HG03460 (cell line): ENCODE results near the gene RAB11FIP3.
A peak's percentile ranks its signal among the peaks of the same experiment; 100 is the strongest.

Experiments used
- ATAC-seq: cut with Tn5 transposase; IDR thresholded peaks from one replicate; pipeline ENCODE4 v1.9.1; 2021; ENCODE audit not compliant: unreplicated experiment

The RAB11FIP3 gene

GRCh38 chr16:389352-389751 is 36.1 kb upstream of the RAB11FIP3 start:
- no peak for ATAC-seq

- ATAC-seq, result no peak
Measured at GRCh38 chr16:391885-392335, 33.5 kb upstream of the RAB11FIP3 start.

- ATAC-seq, result no peak
Measured at GRCh38 chr16:392450-393030, 32.9 kb upstream of the RAB11FIP3 start.

GRCh38 chr16:396199-396598 is 29.2 kb upstream of the RAB11FIP3 start:
- ATAC-seq, result no peak

GRCh38 chr16:396605-397004 is 28.8 kb upstream of the RAB11FIP3 start:
- no peak for ATAC-seq

GRCh38 chr16:397135-397661 is 28.3 kb upstream of the RAB11FIP3 start, which contains the start of gene NME4:
Gene NME4, plus strand, starts transcription at chr16:397199. Its CDS starts 24 bp downstream, at chr16:397223.
- no peak for ATAC-seq

- ATAC-seq, result no peak
Measured at GRCh38 chr16:397736-398332, 27.6 kb upstream of the RAB11FIP3 start.

- ATAC-seq, result no peak
Measured at GRCh38 chr16:398561-399339, 26.7 kb upstream of the RAB11FIP3 start.

- no peak for ATAC-seq
Measured at GRCh38 chr16:399340-400019, 26.0 kb upstream of the RAB11FIP3 start.

GRCh38 chr16:400061-400591 is 25.3 kb upstream of the RAB11FIP3 start:
- ATAC-seq, result no peak

GRCh38 chr16:401468-402348 is 23.7 kb upstream of the RAB11FIP3 start, which contains the start of gene DECR2:
Gene DECR2, plus strand, starts transcription at chr16:401885. Its CDS starts 79 bp downstream, at chr16:401964.
- ATAC-seq, result peak; percentile 51

GRCh38 chr16:404971-405486 is 20.4 kb upstream of the RAB11FIP3 start:
- no peak for ATAC-seq

- ATAC-seq, result no peak
Measured at GRCh38 chr16:405548-406506, 19.6 kb upstream of the RAB11FIP3 start.

- no peak for ATAC-seq
Measured at GRCh38 chr16:407253-407652, 18.2 kb upstream of the RAB11FIP3 start.

- ATAC-seq, result no peak
Measured at GRCh38 chr16:410516-411178, 14.8 kb upstream of the RAB11FIP3 start.

- no peak for ATAC-seq
Measured at GRCh38 chr16:411576-412265, 13.7 kb upstream of the RAB11FIP3 start.

GRCh38 chr16:414395-415169 is 10.9 kb upstream of the RAB11FIP3 start:
- no peak for ATAC-seq
